AG10803 (cell line): ENCODE data around the gene ANO10.

Source experiments
- DNase-seq: peaks from one replicate; pipeline ENCODE4 v3.0.0; 2010; ENCODE audit warnings: low read depth
- H3K4me3 ChIP-seq: 2 replicates; pipeline ENCODE4 v1.5.1; 2011; ENCODE audit warnings: mild to moderate bottlenecking, low read length, control low read depth
- CTCF ChIP-seq: conservative IDR thresholded peaks from 2 replicates; pipeline ENCODE4 v1.5.1; 2011; ENCODE audit warnings: mild to moderate bottlenecking, low read length, control low read depth, inconsistent platforms

The ANO10 gene

GRCh38 chr3:43649365-43649968, 27.7 kb upstream of the ANO10 start:
- no peak for DNase-seq
- no peak for TF ChIP-seq CTCF
- H3K4me3 ChIP-seq = 0 out of 2 replicates have a peak overlapping the region, but pooled peaks have one; percentile 15

GRCh38 chr3:43648957-43649356, 27.1 kb upstream of the ANO10 start:
- no peak for DNase-seq
- TF ChIP-seq CTCF = no peak

GRCh38 chr3:43647331-43648166, 25.7 kb upstream of the ANO10 start:
- peak; percentile 37 for DNase-seq
- H3K4me3 ChIP-seq = no peak overlapping the region
- no peak for TF ChIP-seq CTCF

More at GRCh38 chr3:43648957-43649356, 27.1 kb upstream of the ANO10 start:
- H3K4me3 ChIP-seq = no peak overlapping the region

GRCh38 chr3:43644443-43644842, 22.6 kb upstream of the ANO10 start:
- DNase-seq = no peak
- TF ChIP-seq CTCF = no peak

GRCh38 chr3:43641306-43642114, 19.7 kb upstream of the ANO10 start:
- no peak overlapping the region for H3K4me3 ChIP-seq
- no peak for TF ChIP-seq CTCF
- peak; percentile 70 for DNase-seq

More at GRCh38 chr3:43644443-43644842, 22.6 kb upstream of the ANO10 start:
- no peak overlapping the region for H3K4me3 ChIP-seq

GRCh38 chr3:43640681-43641080, 18.9 kb upstream of the ANO10 start:
- no peak overlapping the region for H3K4me3 ChIP-seq
- DNase-seq = no peak
- no peak for TF ChIP-seq CTCF
